Loucy (cell line): Measurements from ENCODE around the gene SIL1.

Source experiments
- H2AFZ ChIP-seq: fragments of 200-600 bp; sonication (generic); 2 replicates; pipeline ENCODE4 v1.6.0; 2016; ENCODE audit warnings: antibody characterized with exemption, mild to moderate bottlenecking, low read length, moderate library complexity
- H3F3A ChIP-seq: fragments of 200-600 bp; 2 replicates; pipeline ENCODE4 v1.6.0; 2016; ENCODE audit warnings: antibody characterized with exemption, low read depth, mild to moderate bottlenecking
- H3K27me3 ChIP-seq: fragments of 200-600 bp; sonication (generic); 2 replicates; pipeline ENCODE4 v1.6.1; 2014; ENCODE audit warnings: low read length, mild to moderate bottlenecking; ENCODE audit not compliant: insufficient read depth, poor library complexity, severe bottlenecking
- H3K36me3 ChIP-seq: fragments of 200-600 bp; sonication (generic); 2 replicates; pipeline ENCODE4 v1.6.1; 2016; ENCODE audit warnings: low read length; ENCODE audit not compliant: insufficient read depth
- H3K4me1 ChIP-seq: fragments of 200-600 bp; sonication (generic); 2 replicates; pipeline ENCODE4 v1.5.1; 2014; ENCODE audit warnings: low read length, mild to moderate bottlenecking; ENCODE audit not compliant: insufficient read depth, poor library complexity, severe bottlenecking
- H3K4me2 ChIP-seq: fragments of 200-600 bp; sonication (generic); 2 replicates; pipeline ENCODE4 v1.6.0; 2014; ENCODE audit warnings: antibody characterized with exemption, low read length, low read depth, mild to moderate bottlenecking; ENCODE audit not compliant: poor library complexity, severe bottlenecking
- H3K4me3 ChIP-seq: fragments of 200-600 bp; sonication (generic); 2 replicates; pipeline ENCODE4 v1.5.1; 2014; ENCODE audit warnings: low read length, mild to moderate bottlenecking, mixed read lengths; ENCODE audit not compliant: poor library complexity, severe bottlenecking
- H3K79me2 ChIP-seq: fragments of 200-600 bp; sonication (generic); 2 replicates; pipeline ENCODE4 v1.6.1; 2014; ENCODE audit warnings: low read length; ENCODE audit not compliant: insufficient read depth
- H3K9ac ChIP-seq: fragments of 200-600 bp; sonication (generic); 2 replicates; pipeline ENCODE4 v1.6.0; 2014; ENCODE audit warnings: mild to moderate bottlenecking, low read depth, low read length, moderate library complexity; ENCODE audit not compliant: poor library complexity, severe bottlenecking
- H3K9me2 ChIP-seq: fragments of 200-600 bp; sonication (generic); replicated peaks from 2 replicates; pipeline ENCODE4 v1.6.1; 2016; ENCODE audit warnings: low read depth, low read length, mixed read lengths
- H3K9me3 ChIP-seq: fragments of 200-600 bp; sonication (generic); 2 replicates; pipeline ENCODE4 v1.6.1; 2014; ENCODE audit warnings: mild to moderate bottlenecking, antibody characterized with exemption, low read length, low read depth; ENCODE audit not compliant: insufficient read depth
- H4K20me1 ChIP-seq: fragments of 200-600 bp; sonication (generic); 2 replicates; pipeline ENCODE4 v1.6.0; 2014; ENCODE audit warnings: antibody characterized with exemption, low read length, mild to moderate bottlenecking; ENCODE audit not compliant: insufficient read depth, poor library complexity, severe bottlenecking
- CTCF ChIP-seq: fragments of 200-600 bp; sonication (generic); conservative IDR thresholded peaks from 2 replicates; pipeline ENCODE4 v1.5.1; 2014; ENCODE audit warnings: mild to moderate bottlenecking, antibody characterized with exemption, low read length
- EZH2phosphoT487 ChIP-seq: fragments of 200-600 bp; IDR thresholded peaks from 2 replicates; pipeline ENCODE4 v1.6.1; 2018; ENCODE audit warnings: antibody characterized with exemption, mild to moderate bottlenecking, moderate library complexity, borderline replicate concordance

Gene SIL1

GRCh38 chr5:139120521-139120920 is 77.6 kb downstream of the SIL1 start:
- no peak overlapping the region for H3K4me3 ChIP-seq
- no peak overlapping the region for H2AFZ ChIP-seq
- H3K79me2 ChIP-seq, result no peaks in the 10 kb centered on the region
- H3K27me3 ChIP-seq, result no peaks in the 10 kb centered on the region
- no peaks in the 10 kb centered on the region for H3K9me2 ChIP-seq
- no peaks in the 10 kb centered on the region for H3K9me3 ChIP-seq
- H3K4me2 ChIP-seq, result no peak overlapping the region
- no peaks in the 10 kb centered on the region for H4K20me1 ChIP-seq
- peaks cover 15% of the 10 kb centered on the region; the same call in 1 of the 2 replicates for H3K36me3 ChIP-seq
- H3K4me1 ChIP-seq, result peaks cover 12% of the 10 kb centered on the region
- H3F3A ChIP-seq, result no peaks in the 10 kb centered on the region
- no peak for TF ChIP-seq EZH2phosphoT487
- no peak for TF ChIP-seq CTCF
- H3K9ac ChIP-seq, result no peak overlapping the region

- TF ChIP-seq EZH2phosphoT487, result no peak
- TF ChIP-seq CTCF, result no peak
- no peaks in the 10 kb centered on the region for H3F3A ChIP-seq
- H3K9me3 ChIP-seq, result no peaks in the 10 kb centered on the region
- no peak overlapping the region for H3K4me2 ChIP-seq
- H3K4me1 ChIP-seq, result peaks cover 12% of the 10 kb centered on the region
- peaks cover 15% of the 10 kb centered on the region; the same call in 1 of the 2 replicates for H3K36me3 ChIP-seq
- no peak overlapping the region for H3K4me3 ChIP-seq
- no peak overlapping the region for H3K9ac ChIP-seq
- no peak overlapping the region for H2AFZ ChIP-seq
- no peaks in the 10 kb centered on the region for H3K79me2 ChIP-seq
- no peaks in the 10 kb centered on the region for H3K27me3 ChIP-seq
- H3K9me2 ChIP-seq, result no peaks in the 10 kb centered on the region
- H4K20me1 ChIP-seq, result no peaks in the 10 kb centered on the region
Measured at GRCh38 chr5:139118804-139119203, 79.4 kb downstream of the SIL1 start.

GRCh38 chr5:139117342-139117884 is 80.8 kb downstream of the SIL1 start:
- Histone ChIP-seq H2AFZ (no peak overlapping the region), H3K4me3 (no peak overlapping the region), H3K4me1 (peaks cover 12% of the 10 kb centered on the region), H3F3A (no peaks in the 10 kb centered on the region), H3K9me2 (no peaks in the 10 kb centered on the region), H3K4me2 (peak overlapping the region; percentile 30), H3K36me3 (peaks cover 10% of the 10 kb centered on the region; the same call in 1 of the 2 replicates), H3K9ac (peak overlapping the region; percentile 0), H3K27me3 (no peaks in the 10 kb centered on the region), H3K79me2 (no peaks in the 10 kb centered on the region), H4K20me1 (no peaks in the 10 kb centered on the region), H3K9me3 (no peaks in the 10 kb centered on the region)
- TF ChIP-seq CTCF (no peak), EZH2phosphoT487 (no peak)
